Activated CD4-positive, alpha-beta T cell treated with anti-CD3 and anti-CD28 coated beads for 24 hours (primary cell): Measurements from ENCODE around the gene SLC25A22.
A peak's percentile ranks its signal among the peaks of the same experiment; 100 is the strongest.

Experiments used
- DNase-seq, 2 donors: peaks; one replicate each; pipeline ENCODE4 v3.0.0-alpha.2; 2020; ENCODE audit warnings: low read depth in 2 of 2

SLC25A22 gene

DNA sequence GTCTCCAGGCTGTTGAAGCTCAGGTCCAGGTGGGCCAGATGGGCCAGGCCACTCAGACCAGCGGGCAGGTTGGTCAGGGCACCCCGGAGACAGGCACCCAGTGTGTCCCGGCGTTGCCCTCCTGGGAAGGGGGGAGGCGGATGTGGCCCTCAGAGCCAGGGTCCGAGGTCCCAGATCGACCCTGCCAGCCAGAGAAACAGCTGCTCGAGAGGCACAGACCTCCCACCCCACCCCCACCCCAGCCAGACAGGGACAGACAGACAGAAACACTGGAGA lies 5.3 kb upstream of the SLC25A22 start:
- no peak for DNase-seq

DNA sequence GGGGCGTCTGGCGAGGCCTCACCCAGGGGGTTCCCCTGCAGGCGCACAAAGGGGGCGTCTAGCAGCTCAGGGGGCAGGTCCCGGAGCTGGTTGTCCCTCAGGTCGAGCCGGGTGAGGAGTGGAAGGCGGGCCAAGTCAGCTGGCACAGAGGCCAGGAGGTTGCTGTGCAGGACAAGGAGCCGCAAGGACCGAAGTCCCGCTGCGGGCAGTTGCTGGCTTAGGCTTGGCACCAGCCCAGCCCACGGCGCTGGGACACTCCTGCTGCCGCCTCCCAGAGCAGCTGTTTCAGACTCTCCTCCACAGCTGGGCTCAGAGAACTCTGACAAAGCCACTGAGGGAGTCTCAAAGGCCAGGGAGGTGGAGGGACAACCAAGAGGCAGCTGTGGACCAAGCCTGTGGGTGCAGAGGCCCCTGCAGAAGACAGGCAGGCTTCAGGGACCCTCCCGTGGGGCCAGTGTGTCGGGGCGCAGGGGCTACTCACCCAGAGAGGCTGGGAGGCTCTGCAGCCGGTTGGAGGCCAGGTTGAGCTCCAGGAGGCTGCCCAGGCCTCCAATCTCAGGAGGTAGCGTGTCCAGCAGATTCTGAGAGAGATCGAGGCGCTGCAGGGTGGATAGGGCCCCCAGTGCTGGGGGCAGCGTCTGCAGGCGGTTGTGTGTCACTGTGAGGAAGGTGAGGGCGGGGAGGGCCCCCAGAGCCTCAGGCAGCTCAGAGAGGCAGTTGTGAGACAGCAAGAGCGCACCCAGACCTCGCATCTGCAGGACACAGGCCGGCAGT lies 4.8 kb upstream of the SLC25A22 start:
- DNase-seq = no peak

DNA sequence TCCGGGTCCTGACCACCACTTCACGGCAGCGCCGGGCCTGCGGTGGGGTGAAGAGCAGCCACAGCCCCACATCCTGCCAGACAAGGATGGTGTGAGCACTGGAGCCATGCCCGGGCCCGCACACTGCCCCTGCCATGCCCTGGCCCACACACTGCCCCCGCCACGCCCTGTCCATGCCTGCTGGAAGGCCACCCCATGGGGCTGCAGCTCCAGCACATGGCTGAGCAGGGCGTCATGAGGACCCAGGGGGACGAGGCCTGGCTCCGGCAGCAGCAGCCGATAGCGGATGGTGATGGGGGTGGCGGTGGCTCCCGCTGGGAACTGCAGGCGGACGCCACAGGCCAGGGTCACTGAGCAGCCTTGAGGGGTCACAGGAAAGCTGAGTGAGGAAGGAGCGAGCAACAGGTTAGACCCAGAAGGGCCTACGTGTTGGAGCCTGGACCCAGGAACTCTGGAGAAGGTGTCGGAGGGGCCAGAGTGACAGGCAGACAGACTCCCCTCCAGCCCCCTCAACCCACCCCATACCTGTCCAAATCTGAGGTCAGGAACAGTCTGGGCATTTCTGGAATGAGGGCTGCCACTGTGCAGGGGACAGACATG lies 4.0 kb upstream of the SLC25A22 start:
- DNase-seq = no peak

DNA sequence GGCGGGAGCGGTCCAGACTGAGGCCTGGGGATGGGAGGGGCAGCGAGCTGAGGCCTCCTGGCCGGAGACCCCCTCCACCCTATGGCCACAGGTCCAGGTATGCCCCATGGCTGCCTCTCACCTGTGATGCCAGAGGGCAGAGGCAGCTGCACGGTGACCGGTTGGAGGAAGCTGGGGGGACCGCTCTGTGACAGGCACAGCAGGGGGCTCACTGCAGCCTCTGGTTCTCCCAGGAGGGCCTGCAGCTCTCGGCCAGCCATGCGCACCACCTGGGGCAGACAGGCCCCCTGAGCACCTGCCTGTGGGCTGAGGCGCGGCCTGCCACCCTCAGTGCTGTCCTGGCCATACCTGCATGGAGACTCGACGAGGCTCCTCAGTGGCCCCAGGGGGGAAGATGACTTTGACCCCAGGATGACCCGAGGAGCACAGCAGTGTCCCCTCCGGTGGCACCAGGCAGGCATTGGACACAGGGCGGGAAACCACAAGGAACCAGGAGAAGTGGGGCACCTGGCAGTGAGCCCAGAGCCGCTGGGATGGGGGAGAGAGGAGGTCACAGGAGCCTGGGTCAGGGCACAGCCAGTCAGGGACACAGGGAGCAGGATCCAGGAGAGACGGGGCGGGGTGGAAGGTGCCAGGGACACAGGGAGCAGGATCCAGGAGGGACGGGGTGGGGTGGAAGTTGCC lies 3.2 kb upstream of the SLC25A22 start:
- no peak for DNase-seq

DNA sequence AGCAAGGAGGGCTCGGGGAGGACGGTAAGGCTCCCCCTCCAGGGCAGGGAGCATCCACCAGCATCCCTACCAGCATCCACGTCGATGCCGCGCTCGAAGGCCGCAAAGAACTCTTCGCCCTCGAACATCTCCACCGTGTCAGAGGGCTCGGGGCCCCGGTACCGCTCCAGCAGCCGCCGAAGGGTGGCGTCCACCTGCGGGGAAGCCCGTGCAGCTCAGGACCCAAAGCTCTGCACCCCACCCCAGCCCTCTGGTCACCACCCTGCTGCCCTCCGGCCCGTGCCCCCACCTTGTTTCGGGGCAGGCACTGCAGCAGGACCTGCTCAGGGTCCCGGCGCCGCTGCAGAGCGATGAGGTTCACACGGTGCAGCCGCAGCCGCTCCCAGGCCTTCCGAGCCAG lies 2.4 kb upstream of the SLC25A22 start:
- no peak for DNase-seq

DNA sequence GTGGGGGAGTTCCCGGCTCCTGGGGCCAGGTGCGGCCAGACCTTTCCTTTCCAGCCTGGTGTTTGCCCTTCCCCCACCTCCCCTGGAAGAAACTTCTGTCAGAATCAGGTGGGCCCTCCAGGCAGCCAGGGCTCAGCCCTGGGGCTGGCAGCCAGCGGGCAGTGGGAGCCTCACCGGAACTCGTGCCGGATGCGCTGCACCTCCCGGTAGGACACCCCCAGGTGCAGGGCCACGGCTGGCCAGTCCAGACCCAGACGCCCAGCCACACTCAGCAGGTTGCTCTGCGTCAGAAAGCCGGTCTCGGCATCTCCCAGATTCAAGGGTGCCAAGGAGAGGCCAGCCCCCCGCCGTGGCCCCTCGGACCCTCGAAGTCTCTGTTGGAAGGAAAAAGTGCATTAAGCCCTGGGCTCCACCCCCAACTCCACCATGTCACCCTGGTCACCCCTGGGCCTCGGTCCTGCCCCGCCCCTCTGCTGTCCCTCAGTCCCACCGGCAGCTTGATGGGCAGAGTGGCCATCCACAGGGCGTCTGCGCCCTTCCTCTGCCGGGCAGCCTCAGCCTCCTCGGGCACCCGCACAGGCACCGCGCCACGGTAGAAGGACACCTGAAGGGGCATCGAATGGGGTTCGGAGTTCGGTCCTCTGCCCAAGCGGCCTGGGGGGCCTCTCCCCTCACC lies 1.7 kb upstream of the SLC25A22 start:
- no peak for DNase-seq

DNA sequence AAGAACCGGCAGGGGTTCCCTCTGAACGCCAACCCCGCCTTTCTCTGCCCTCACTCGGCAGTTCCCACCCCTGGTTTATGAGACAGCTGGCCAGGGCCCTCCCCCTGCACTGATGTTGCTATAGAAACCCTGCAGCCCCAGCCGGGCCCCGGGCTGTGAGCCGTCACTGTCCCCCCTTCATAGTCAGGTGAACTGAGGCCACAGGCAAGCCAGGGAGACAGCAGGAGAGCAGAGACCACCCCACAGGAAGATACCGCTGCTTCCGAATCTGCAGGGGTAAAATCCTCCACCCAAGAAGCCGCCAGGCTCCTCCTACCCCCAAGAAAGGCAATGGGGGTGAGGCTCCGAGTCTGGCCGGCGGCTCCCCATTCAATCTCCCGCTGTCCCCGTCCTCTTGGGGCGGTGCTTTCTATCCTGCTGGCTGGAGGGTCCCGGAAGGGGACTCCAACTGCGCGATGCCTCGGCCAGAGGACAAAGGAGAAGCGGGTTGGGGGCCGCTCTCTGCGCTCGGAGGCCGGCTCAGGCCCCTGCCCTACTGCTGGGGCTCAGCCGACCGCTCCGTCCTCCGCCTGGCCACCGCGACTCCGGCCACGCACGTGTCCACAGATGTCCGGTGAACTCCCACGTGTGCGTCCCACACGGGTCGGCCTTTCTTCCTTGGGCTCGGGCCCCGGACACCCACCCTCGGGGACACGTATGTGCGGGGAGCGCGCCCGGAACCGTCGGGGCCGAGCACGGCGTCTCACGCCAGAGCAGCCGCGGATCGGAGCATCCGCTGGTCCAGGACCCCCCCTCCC lies 587 bp downstream of the SLC25A22 start:
- peak; percentile 56 to 72 for DNase-seq

DNA sequence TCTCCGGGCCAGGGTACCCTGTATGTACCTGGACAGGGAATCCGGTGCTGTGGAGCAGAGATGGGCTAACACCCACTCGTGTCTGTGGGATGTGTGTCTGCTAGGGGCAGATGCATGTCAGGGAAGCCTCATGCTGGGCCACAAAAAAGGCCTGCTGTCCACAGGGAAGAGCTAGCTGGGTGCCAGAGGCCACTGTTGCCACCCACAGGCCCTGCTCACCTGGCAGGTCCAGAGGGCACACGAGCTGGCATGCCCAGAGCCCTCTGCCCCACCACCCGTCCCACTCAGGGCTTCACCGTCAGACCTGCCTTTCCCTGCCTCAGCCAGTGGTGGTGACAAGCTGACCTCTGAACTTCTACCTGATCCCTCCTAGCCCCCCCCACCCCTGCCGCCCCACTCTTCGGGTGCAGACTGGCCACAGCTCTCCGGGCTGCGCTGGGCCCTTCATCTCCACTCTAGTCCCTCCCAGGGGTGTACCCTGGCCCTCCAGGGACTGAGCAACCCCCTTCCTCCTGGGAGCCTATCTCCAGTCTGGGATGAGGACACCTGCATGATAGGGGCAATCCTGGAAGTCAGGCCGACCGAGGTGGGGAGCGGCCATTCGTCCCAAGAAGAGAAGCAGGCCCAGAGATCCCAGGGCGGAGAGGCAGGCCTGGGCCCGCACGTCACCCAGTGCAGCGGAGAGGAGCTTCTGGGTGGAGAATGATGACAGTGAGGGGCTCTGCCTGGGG lies 1.4 kb downstream of the SLC25A22 start:
- no peak for DNase-seq

DNA sequence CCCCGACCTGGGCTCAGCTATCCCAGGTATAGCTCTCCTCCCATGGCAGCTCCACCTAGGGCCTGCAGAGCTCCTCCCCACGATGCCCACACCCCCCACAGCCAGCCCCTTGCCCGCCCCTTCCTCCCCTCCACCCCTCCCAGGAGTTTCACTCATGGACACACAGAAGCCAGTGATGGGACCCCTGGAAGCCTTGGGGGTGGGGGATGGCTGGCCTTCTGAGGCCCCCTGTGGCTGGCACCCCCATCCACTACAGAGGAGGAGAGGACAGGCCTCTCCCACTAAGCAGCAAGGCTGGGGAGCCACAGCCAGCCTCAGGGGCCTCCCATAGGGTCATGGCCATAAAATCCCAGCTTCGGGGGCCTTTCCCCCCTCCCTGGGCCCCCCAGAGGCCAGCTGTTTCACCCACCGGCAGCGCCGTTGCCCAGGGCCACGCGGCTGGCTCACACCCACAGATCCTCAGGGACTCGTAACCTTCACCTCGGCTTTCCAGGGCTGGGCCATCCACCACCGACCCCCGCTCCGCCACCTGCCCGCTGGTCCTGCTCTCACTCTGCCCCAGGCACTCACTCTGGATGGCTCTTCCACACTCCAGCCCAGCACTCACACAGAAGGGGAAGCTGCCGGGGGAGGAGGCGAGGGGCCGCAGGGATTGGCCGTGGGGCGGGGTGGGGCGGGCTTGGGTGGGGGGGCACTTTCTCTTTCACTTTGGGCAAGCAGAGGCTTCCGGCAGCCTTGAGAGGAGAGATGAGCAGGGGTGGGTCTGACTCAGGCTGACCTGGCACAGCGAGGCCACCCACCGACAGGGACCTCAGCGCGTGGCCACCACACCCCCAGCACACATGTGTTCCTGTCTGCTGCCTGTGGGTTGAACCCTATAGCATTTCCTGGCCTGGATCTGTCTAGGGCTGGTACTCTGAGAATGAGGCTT lies 2.2 kb downstream of the SLC25A22 start:
- DNase-seq = peak; percentile 73 to 76

DNA sequence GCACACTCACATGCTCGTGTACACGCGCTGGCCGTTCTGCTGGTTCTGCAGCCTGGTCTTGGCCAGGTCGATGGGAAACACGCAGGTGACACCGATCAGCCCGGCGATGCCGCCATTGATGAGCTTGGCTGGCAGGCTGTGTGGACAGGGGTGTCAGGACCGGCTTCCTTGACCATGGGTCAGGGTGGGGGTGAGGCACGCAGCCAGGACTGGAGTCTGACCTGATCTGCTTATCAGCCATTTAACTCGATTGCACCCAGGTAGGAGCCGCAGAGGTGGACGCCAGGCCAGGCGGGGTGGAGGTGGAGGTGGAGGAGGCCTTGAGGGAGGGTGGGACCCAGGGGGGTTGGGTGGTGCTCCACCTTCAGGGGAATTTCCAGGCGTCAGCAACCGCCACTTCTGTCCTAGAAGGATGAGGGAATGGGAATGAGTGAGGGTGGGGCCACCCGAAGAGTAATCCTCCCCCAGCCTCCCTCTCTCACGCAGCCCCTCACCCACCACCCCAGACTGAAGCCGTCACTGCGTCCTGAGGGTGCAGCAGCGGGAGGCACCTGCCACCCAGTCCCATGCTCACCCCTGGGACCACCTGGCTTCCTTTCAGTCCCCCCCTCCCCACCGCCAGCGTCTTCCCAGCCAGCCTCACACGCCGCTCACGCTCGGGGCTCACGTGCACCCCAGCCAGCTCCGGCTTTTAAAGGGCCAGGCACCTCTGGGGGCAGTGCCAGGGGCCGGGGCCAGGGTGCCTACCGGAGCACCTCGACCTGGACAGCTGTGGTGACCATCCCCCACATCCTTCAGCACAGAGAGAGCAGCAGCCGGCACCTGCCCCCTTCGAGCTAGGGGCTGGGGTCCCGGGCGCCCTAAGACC lies 3.1 kb downstream of the SLC25A22 start:
- DNase-seq = no peak

DNA sequence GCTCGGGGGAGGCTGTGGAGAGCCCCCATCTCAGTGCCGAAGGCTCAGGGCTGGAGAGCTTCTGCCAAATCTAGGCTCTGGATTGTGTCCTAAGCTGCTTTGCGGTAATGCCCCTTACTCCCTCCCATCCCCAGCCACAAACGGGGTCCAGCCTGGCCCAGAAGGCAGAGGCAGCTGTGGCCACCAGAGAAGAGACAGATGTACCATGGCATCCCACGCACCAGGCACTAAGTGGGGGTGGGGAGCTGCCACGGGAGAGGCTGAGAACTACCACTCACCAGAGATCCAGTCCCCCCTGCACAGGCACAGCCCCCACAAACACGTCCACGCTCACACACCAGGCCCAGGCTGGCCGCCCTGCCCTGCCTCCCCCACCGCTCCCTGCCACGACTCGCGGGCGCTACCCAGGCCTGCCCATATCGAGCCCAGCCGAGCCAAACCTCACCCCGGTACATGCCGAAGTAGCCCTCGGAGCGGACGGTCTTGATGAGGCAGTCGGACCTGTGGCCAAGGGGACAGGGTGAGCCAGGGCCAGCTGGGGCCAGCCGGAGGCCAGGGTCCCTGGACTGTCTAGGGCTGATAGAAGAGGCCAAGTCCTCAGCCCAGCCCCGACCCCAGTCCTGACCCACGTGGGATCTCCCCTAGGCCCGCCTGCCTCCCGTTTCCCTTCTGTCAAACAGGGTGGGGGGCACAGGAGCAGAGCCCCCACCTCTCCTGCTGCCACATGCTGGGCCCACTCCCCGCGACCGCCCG lies 3.9 kb downstream of the SLC25A22 start:
- DNase-seq = no peak

DNA sequence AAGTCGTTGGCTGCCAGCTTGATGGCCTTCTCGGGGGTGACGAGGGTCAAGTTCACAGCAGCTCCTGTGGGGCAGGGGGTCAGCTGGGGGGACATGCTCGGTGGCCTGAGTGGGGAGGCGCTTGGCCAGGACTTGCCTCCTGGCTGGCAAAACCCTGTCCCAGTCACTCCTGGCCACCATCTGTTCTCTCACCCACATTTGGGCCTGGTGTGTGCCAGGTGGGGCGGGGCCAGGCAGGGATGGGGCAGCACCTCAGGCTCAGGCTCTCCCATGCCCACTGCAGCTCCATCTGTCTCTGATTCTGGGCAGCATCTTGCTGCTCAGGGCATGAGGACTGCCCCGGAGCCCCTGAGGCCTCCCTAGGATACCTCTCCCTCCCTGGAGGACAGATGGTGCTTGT lies 4.5 kb downstream of the SLC25A22 start:
- no peak for DNase-seq

DNA sequence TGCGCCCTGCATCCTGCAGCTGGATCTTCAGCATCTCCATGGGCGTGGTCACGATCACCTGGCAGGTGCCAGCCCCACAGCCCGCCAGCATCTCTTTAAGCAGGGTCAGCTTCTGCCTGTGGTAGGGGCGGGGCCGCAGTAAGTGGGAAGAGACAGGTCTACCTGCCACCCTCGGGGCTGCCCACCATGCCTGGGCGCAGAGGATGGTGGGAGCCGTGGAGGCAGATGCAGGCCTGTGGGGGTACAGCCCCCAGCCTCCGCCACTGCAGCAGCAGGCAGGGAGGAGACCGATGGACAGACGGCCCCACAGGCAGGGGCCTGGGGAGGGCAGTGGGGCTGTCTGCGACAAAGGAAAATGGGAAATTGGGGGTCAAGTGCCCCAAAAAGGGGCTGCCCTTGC lies 5.2 kb downstream of the SLC25A22 start:
- DNase-seq = no peak

DNA sequence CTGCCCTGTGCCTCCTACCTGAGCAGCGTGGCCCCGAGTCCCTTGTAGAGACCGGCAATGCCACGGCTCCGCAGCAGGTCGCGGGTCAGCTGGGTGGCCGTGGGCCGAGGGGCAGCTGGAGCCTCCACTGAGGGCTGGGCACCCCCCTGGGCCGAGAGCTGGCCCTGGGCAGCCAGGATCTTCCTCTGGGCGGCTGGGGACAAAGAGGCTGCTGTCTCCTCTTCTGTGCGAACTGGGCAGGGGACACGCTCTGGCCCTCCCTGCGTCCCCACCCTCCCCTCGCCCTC lies 5.6 kb downstream of the SLC25A22 start:
- no peak for DNase-seq

DNA sequence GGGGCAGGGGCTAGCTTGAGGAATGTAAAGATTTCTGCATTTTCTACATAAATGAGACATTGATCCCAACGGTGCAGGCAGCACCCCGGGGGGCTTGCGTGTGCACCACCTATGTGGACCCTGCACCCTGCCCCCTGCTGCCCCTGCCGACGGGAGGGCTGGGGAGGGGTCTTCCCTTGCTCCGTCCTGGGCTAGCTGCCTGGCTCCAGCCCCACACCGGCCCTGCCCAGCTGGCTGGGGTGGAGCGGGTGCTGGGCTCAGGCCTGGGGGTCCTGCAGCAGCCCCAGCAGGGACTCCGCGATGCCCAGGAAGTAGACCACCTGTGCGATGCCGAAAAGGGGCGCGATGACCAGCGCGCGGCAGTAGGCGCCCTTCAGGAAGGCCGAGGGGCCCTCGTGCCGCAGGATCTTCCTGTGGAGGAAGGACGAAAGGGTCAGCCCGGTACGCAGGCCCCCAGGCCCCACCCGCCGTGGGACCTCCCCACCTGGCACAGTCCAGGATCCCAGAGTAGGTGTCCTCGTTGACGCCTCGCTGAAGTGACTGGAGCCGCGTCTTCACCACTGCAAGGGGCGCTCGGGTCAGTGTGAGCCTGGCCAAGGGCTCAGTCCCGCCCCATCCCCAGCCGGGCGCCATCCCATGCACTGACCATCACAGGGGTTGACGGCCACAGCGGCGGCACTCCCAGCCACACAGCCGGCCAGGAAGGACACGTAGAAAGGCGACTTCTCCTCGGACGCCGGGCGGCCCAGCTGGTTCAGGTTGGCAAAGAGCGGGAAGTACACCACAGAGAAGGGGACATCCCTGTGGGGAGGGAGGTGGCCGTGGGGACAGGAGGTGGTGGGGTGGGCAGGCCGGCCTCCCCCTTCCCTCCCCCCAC lies 6.2 kb downstream of the SLC25A22 start:
- DNase-seq = no peak

DNA sequence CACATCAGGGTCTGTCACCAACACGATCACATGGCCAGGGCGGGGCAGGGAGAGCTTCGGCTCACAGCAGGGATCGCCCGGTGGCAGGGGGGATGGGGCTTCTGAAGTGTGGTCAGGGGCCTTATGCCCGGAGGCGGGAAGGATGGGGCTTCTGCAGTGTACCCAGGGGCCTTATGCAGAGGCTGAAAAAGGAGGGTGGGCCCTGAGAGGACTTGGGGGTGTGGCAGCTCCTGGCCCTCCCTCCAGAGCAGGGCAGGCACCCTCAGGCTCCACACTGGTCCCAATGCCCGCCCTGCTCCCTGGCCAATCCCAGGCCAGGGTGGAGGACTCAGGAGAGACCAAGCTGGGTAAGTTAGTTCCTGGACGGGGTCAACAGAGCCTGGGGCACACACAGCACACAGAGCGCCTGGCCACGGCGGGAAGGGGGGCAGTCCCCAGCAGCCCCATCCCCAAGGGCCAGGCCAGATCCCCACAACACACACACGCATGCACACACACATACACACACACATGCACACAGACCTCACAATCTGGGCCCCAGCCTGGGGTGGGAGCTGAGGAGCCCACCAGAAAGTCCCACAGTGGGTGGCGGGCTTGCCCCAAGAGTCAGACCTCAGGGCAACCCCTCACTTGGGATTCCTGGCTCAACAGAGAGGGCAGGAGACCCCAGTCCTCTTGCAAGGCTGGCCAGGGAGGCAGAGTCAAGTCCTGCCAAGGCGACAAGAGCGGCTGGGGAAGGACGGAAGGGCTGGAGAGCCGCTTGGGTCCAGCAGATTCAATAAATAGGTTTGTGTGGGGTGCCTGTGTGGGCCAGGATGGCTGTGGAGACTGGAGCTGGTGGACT lies 7.1 kb downstream of the SLC25A22 start:
- DNase-seq = no peak

DNA sequence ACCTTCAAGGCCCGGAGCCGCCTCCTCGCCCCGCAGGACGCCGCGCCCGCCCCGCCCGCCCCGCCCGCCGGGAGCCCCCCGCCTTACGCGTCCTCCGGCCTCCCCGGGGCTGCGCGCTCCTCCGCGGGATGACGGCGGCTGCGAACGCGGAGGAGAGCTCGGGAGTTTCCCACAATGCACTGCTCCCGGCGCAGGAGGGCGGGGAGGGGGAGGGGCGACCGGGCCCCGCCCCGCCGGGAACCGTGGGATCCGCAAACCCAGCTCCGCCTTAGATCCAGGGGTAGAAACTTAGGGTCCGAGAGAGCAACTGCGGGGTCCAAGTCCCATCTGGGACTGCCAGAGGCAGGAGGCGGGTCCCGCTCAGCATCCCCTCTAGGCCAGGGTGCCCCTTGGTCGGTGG lies 8.1 kb downstream of the SLC25A22 start, which contains the start of gene CEND1:
Gene CEND1, minus strand, starts transcription at position 148 of the 400 bp plus-strand sequence. CDS start 1,514 bp downstream, outside the sequence.
- DNase-seq = no peak
